T-helper 22 cell (primary cell): ENCODE measurements around the gene SPG7.

Experiments
- DNase-seq: peaks from one replicate; pipeline ENCODE4 v3.0.0-alpha.2; 2020; ENCODE audit warnings: low read depth

SPG7 gene

GRCh38 chr16:89485701-89486246, 22.4 kb upstream of the SPG7 start:
- no peak for DNase-seq

- DNase-seq, result peak; percentile 74
These were observed 18.9 kb upstream of the SPG7 start for GRCh38 chr16:89489040-89489897.

GRCh38 chr16:89489898-89490438, 18.2 kb upstream of the SPG7 start:
- no peak for DNase-seq

- peak; percentile 99 for DNase-seq
These were observed 17.6 kb upstream of the SPG7 start, which contains the start of gene ANKRD11 for GRCh38 chr16:89490439-89491237. Gene ANKRD11, minus strand, starts transcription at chr16:89490561. Its CDS starts 173,542 bp downstream, at chr16:89317019.

GRCh38 chr16:89491238-89491869, 16.8 kb upstream of the SPG7 start:
- DNase-seq, result no peak

GRCh38 chr16:89491974-89492687, 16.1 kb upstream of the SPG7 start:
- DNase-seq, result no peak

GRCh38 chr16:89493776-89494175, 14.4 kb upstream of the SPG7 start:
- no peak for DNase-seq

GRCh38 chr16:89495121-89495520, 13.1 kb upstream of the SPG7 start:
- DNase-seq, result no peak

GRCh38 chr16:89498839-89499238, 9.4 kb upstream of the SPG7 start:
- DNase-seq, result no peak

- no peak for DNase-seq
These were observed 8.4 kb upstream of the SPG7 start for GRCh38 chr16:89499767-89500166.

GRCh38 chr16:89502081-89502843, 5.9 kb upstream of the SPG7 start:
- no peak for DNase-seq

- no peak for DNase-seq
These were observed 4.1 kb upstream of the SPG7 start for GRCh38 chr16:89504091-89504490.

- DNase-seq, result peak; percentile 83
These were observed 2.7 kb upstream of the SPG7 start for GRCh38 chr16:89505204-89506112.

- no peak for DNase-seq
These were observed 2.1 kb upstream of the SPG7 start for GRCh38 chr16:89506113-89506504.

- no peak for DNase-seq
These were observed 1.4 kb upstream of the SPG7 start for GRCh38 chr16:89506791-89507191.

GRCh38 chr16:89507214-89507833, 879 bp upstream of the SPG7 start:
- no peak for DNase-seq

- DNase-seq, result no peak
These were observed 2.3 kb downstream of the SPG7 start for GRCh38 chr16:89510526-89510925.

GRCh38 chr16:89511374-89511773, 3.2 kb downstream of the SPG7 start:
- DNase-seq, result no peak

GRCh38 chr16:89512453-89512852, 4.2 kb downstream of the SPG7 start:
- no peak for DNase-seq
